HG03565 (cell line): ENCODE measurements around the gene FNDC3B.
A peak's percentile ranks its signal among the peaks of the same experiment; 100 is the strongest.

Source experiments
- ATAC-seq: cut with Tn5 transposase; IDR thresholded peaks from one replicate; pipeline ENCODE4 v1.9.1; 2021; ENCODE audit warnings: mild to moderate bottlenecking, moderate library complexity; ENCODE audit not compliant: unreplicated experiment

FNDC3B gene

DNA sequence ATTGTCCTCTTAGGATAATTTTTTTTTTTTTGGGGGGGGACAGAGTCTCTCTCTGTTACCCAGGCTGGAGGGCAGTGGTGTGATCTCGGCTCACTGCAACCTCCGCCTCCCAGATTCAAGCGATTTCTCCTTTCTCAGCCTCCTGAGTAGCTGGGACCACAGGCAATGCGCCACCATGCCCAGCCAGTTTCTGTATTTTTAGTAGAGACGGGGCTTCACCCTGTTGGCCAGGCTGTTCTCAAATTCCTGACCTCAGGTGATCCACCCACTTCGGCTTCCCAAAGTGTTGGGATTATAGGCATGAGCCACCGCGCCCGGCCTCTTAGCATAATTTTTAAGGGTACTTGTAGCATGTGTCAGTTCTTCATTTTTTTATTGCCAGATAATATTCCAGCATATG lies 122.6 kb downstream of the FNDC3B start:
- ATAC-seq, result no peak

GRCh38 chr3:172163320-172163719 lies 123.9 kb downstream of the FNDC3B start:
- ATAC-seq, result no peak

- no peak for ATAC-seq
These were observed 125.4 kb downstream of the FNDC3B start for GRCh38 chr3:172164620-172165362.

DNA sequence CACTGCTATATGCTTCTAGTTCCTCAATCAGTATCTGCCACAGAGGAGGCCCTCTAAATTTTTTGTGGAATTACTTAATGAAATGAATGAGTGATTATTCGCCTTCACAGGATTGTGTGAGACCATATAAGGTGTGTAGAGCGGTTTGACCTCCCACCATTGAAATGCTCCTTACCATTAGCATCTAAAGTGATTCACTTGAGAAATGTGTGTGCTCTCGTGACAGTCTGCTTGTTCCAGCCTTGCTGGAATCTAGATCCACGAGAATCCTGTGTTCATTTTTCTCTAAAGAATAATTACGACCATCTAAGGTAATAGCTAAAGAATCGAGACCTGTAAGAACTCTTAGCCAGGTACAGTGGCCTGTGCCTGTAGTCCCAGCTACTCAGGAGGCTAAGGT lies 126.9 kb downstream of the FNDC3B start:
- ATAC-seq, result no peak

- ATAC-seq, result no peak
These were observed 127.5 kb downstream of the FNDC3B start for GRCh38 chr3:172166890-172167289.

- ATAC-seq, result no peak
These were observed 128.7 kb downstream of the FNDC3B start for GRCh38 chr3:172167892-172168648.

DNA sequence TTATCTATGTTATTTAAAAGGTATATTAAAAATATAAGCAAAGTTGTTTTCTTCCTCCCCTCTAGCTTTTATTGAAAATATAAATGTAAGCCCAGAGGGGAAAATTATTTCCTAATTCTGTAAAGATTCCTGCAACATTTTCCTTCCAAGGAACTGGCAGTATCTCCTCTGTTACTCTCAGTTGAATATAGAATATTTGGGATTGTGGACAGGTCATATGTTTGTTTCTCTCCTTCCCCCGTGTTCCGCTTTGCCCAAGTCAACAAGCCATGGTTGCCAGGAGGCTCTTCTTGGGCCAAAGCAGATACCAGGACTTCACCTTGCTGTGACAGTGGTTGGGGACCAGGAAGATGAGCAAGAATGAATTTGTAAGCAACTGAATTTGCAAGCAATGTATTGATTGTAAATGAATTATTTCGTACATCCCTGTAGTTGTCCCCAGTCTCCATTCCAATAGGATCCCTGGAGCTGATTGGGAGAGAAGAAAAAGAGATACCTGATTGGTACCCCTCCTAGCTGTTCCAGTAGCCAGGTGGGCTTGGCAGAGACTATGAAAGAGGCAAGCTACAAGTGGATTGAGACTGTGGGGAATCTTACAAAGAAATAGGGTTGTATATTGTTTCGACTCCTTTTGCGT lies 130.8 kb downstream of the FNDC3B start:
- no peak for ATAC-seq

GRCh38 chr3:172170841-172171240 lies 131.5 kb downstream of the FNDC3B start:
- no peak for ATAC-seq

- no peak for ATAC-seq
These were observed 132.2 kb downstream of the FNDC3B start for GRCh38 chr3:172171396-172172075.

DNA sequence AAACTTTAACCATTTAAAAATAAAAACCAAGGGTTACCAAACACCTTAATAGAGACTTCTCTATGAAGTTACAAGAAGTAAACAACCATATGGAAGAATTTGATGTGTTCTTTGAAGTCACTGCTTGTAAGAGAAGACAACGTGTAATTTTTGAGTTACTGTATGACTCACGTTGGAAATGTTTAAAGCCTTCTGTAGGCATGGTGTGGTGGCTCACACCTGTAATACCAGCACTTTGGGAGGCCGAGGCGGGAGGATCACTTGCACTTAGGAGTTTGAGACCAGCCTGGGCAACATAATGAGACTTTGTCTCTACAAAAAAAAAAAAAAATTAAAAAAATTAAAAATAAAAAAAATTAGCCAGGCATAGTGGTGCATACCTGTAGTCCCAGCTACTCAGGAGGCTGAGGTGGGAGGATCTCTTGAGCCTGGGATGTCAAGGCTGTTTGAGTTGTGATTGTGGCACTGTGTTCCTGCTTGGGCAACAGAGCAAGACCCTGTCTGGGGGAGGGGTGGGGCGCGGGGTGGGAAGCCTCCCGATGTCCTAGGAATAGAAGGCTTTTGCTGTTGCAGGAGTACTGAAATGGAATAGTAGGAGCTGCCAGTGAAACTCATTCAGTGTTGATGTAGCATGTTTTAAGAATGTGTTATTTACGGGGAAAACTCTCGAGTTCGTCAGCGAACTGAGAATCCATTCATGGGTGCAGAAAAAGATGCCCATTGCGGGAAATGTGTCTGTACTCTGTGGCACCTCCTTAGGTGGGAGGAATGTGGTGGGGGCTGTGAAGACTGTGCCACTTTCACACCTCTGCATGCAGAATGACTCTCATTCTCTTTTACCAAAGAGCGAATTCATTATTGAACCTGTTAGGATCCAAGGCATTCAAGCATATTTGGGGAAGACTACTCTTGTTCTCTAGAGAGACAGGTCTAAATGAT lies 134.2 kb downstream of the FNDC3B start:
- no peak for ATAC-seq

- no peak for ATAC-seq
These were observed 135.3 kb downstream of the FNDC3B start for GRCh38 chr3:172174513-172175253.

DNA sequence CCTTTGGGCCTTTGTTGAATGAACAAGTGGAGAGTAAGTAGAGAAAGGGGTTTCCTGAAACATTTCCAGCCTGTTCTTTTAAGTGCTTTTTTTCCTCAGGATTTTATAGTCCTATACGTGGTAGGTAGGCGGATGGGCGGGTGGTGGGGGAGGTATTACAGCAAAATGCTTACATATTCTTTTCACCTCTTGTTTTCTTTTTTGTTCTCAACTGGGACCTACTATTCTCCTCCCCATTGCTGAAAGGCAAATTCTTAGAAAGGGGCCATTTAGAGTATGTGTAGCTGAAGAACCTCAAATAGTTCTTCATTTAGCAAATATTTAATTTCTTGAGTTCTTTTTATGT lies 135.8 kb downstream of the FNDC3B start:
- ATAC-seq, result no peak

- no peak for ATAC-seq
These were observed 136.8 kb downstream of the FNDC3B start for GRCh38 chr3:172176061-172176770.

DNA sequence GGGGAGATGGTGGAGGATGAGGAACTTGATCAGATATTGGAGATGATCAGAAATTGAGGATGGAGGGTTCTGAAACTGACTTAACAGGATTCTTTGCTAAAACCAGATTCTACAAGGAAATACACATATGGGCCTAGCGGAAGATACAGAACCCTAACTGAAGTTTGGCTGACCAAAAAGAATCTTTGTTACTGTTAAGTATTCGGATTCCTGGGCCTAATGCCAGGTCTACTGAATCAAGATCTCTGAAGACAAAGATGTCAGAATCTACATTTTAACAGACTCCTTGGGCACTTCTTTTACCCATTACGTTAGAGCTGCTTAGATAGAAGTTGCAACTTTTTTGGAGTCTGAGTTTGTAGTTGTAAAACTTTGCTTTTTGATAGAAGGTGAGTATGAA lies 137.7 kb downstream of the FNDC3B start:
- no peak for ATAC-seq

DNA sequence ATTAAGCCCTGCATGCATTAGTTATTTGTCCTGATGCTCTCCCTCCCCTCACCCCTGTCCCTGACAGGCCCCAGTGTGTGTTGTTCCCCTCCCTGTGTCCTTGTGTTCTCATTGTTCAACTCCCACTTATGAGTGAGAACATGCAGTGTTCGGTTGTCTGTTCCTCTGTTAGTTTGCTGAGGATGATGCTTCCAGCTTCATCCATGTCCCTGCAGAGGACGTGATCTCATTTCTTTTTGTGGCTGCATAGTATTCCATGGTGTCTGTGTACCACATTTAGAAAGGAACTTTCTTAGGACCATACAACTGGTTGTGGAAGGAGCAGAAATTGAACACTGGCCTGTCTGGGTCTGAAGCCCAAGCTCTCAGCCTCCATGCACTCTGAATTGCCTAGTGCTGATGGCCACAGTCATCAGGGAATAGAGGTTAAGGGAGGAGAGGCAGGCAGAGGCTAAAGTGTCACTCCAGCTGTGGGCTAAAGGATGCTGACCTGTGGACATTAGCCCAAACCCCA lies 138.5 kb downstream of the FNDC3B start:
- ATAC-seq, result no peak

DNA sequence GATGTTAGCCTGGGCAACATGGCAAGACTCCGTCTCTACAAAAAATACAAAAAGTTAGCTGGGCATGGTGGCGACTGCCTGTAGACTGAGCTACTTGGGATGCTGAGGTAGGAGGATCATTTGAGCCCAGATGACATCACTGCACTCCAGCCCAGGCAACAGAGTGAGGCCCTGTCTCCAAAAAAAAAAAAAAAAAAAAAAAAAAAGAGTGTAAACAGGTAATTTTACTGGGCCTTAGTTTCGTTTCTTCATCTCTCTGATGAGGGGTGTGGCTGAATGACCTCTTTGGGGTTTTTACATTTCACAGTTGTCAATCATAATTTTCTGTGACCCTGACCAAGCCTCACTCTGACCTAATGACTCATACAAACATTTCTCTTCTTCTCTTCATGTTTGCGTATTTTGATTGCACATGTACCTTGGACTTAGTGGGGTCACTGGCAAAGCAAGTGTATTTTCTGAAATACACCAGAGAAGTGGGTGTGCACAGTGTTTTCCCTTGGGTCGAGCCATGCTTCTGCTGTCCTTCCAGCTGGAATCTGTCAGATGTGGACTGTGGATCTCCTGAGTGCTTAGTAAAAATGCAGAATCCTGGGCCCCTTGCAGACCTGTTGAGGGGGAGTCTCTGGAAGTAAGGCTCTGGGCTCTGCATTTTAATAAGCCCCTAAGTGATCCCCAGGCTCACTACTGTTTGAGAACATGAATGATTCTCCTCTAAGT lies 140.5 kb downstream of the FNDC3B start:
- peak; percentile 42 for ATAC-seq

DNA sequence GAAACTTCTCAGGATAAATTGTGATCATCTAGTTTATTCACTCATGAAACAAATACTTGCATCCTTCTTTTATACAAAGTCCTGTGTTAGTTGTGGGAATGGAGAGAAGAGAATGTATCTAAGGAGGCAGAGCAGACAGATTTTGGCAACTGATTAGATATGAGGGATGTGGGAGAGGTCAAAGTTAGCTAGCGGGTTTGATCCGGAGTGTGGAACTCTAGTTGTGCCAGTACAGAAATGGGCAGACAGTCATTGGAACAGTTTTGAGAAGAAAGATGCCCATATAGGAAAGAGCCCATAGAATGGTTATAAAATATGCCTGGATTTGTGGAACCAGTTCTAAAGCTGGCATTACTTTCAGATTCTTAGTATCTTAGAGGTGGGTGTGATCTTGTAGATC lies 141.1 kb downstream of the FNDC3B start:
- no peak for ATAC-seq

DNA sequence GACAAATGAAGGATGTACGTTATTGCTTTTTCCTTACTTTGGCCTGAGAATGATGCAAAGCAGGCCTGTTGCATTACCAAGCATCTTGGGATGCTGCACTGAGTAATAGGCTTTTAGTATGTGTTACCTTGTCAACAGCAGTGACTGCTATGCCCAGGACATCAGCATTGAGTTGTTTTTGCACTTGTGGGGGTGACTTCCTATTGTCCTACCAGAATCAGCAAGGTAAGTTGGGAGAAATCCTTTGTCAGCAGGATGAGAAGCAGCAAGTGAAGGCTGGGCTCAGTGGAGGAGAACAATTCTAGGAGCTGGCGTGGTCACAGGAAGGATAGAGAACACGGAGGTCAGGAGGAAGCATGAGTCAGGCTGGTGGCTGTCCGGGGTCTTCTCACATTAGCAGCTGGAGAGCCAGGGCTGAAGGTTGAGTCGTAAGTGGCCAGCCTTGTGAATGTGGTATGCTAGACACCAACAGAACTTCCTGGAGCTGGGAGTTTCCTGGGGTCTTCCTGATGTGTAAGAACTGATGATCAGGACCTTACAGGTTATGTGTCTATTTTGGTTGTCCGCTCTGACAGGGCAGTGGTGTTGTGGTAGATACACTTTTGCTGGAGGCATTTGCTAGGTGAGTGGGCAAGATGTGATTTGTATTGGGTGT lies 142.7 kb downstream of the FNDC3B start:
- no peak for ATAC-seq
